ENCODE data around the gene TLNRD1.

The TLNRD1 gene

GRCh38 chr15:81047928-81048327 is 47.2 kb downstream of the TLNRD1 start:
- peak; percentile 31 for DNase-seq (ENCODE audit: low read depth)
- in situ Hi-C loops (cut with HindIII; ENCODE audit: low sequenced_read_pairs), result no loop called here
- TF ChIP-seq CTCF (IDR thresholded peaks at IDR 0.05; ENCODE audit: low read depth, low read length, missing control alignments), result no peak
- H3K4me3 ChIP-seq (ENCODE audit: low read depth, low read length), result no peak overlapping the region

GRCh38 chr15:81049835-81050234 is 49.1 kb downstream of the TLNRD1 start:
- in situ Hi-C loops (cut with HindIII; ENCODE audit: low sequenced_read_pairs), result no loop called here
- no peak for DNase-seq (ENCODE audit: low read depth)
- no peak for TF ChIP-seq CTCF (IDR thresholded peaks at IDR 0.05; ENCODE audit: low read depth, low read length, missing control alignments)
- H3K4me3 ChIP-seq (ENCODE audit: low read depth, low read length), result no peak overlapping the region

- in situ Hi-C loops (cut with HindIII; ENCODE audit: low sequenced_read_pairs), result no loop called here
- DNase-seq (ENCODE audit: low read depth), result no peak
- no peak for TF ChIP-seq CTCF (IDR thresholded peaks at IDR 0.05; ENCODE audit: low read depth, low read length, missing control alignments)
- H3K4me3 ChIP-seq (ENCODE audit: low read depth, low read length), result no peak overlapping the region
Measured at GRCh38 chr15:81050259-81050658, 49.5 kb downstream of the TLNRD1 start.

GRCh38 chr15:81050805-81051204 is 50.1 kb downstream of the TLNRD1 start:
- no peak overlapping the region for H3K4me3 ChIP-seq (ENCODE audit: low read depth, low read length)
- in situ Hi-C loops (cut with HindIII; ENCODE audit: low sequenced_read_pairs), result no loop called here
- DNase-seq (ENCODE audit: low read depth), result no peak
- TF ChIP-seq CTCF (IDR thresholded peaks at IDR 0.05; ENCODE audit: low read depth, low read length, missing control alignments), result no peak

GRCh38 chr15:81052046-81052445 is 51.3 kb downstream of the TLNRD1 start:
- no peak for DNase-seq (ENCODE audit: low read depth)
- in situ Hi-C loops (cut with HindIII; ENCODE audit: low sequenced_read_pairs), result no loop called here

GRCh38 chr15:81053621-81054020 is 52.9 kb downstream of the TLNRD1 start:
- TF ChIP-seq CTCF (IDR thresholded peaks at IDR 0.05; ENCODE audit: low read depth, low read length, missing control alignments), result no peak
- in situ Hi-C loops (cut with HindIII; ENCODE audit: low sequenced_read_pairs), result no loop called here
- H3K4me3 ChIP-seq (ENCODE audit: low read depth, low read length), result no peak overlapping the region
- DNase-seq (ENCODE audit: low read depth), result no peak

More at GRCh38 chr15:81052046-81052445, 51.3 kb downstream of the TLNRD1 start:
- TF ChIP-seq CTCF (IDR thresholded peaks at IDR 0.05; ENCODE audit: low read depth, low read length, missing control alignments), result no peak
- no peak overlapping the region for H3K4me3 ChIP-seq (ENCODE audit: low read depth, low read length)

- TF ChIP-seq CTCF (IDR thresholded peaks at IDR 0.05; ENCODE audit: low read depth, low read length, missing control alignments), result no peak
- peak; percentile 93 for DNase-seq (ENCODE audit: low read depth)
- in situ Hi-C loops (cut with HindIII; ENCODE audit: low sequenced_read_pairs), result no loop called here
Measured at GRCh38 chr15:81054236-81054635, 53.5 kb downstream of the TLNRD1 start.

More at GRCh38 chr15:81054236-81054635, 53.5 kb downstream of the TLNRD1 start:
- H3K4me3 ChIP-seq (ENCODE audit: low read depth, low read length), result no peak overlapping the region
